ENCODE measurements around the gene KRT71.

- TF ChIP-seq CTCF (IDR thresholded peaks at IDR 0.05) = no peak
- no peak for TF ChIP-seq POLR2AphosphoS5 (IDR thresholded peaks at IDR 0.05)
These were observed 47.5 kb upstream of the KRT71 start for GRCh38 chr12:52600475-52600874.
